Measurements from ENCODE around the gene PRIMPOL.
"Not testable (repeated sequence)": the region's sequence is repeated elsewhere in the genome, so short reads cannot be mapped to it uniquely, and the experiment has no call there.

DNA sequence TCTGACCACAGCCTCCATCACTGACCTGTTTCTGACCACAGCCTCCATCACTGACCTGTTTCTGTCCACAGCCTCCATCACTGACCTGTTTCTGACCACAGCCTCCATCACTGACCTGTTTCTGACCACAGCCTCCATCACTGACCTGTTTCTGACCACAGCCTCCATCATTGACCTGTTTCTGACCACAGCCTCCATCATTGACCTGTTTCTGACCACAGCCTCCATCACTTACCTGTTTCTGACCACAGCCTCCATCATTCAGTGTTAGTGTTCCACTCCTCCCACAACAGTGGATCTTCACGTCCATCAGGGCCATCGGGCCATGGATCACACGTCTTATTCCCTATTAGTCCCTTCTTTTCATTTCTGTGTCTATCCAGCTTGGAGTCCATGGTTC is 25.0 kb upstream of the PRIMPOL start:
- TF ChIP-seq EZH2 (IDR thresholded peaks at IDR 0.05; ENCODE audit: low read length, unreplicated experiment): not testable (repeated sequence)
- TF ChIP-seq, protein P1, sequence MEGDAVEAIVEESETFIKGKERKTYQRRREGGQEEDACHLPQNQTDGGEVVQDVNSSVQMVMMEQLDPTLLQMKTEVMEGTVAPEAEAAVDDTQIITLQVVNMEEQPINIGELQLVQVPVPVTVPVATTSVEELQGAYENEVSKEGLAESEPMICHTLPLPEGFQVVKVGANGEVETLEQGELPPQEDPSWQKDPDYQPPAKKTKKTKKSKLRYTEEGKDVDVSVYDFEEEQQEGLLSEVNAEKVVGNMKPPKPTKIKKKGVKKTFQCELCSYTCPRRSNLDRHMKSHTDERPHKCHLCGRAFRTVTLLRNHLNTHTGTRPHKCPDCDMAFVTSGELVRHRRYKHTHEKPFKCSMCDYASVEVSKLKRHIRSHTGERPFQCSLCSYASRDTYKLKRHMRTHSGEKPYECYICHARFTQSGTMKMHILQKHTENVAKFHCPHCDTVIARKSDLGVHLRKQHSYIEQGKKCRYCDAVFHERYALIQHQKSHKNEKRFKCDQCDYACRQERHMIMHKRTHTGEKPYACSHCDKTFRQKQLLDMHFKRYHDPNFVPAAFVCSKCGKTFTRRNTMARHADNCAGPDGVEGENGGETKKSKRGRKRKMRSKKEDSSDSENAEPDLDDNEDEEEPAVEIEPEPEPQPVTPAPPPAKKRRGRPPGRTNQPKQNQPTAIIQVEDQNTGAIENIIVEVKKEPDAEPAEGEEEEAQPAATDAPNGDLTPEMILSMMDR (conservative IDR thresholded peaks at IDR 0.05; ENCODE audit: low read depth, low read length): not testable (repeated sequence)
